Measurements from ENCODE around the gene ARID1B. TPM values are rescaled to one million over a fixed set of nuclear protein-coding genes. Genes with fewer than 3 reads are reported as not detected.

Gene ARID1B
- total RNA-seq, 4 donors from 2014 or later: 87.1 to 194 (median 115) TPM

- in situ Hi-C loops (cut with MboI; ENCODE audit: low pct_ligation_motif_present in 1 of 4, low pct_unique_long_range_greater_than_20kb in 1 of 4, low sequenced_read_pairs in 3 of 4) (no loop called here), intact Hi-C loops (cut with DNase I; ENCODE audit: low total_unique reads) (no loop called here)
- no peak overlapping the region for H3K27ac ChIP-seq
- no peaks in the 10 kb centered on the region for H3K9me3 ChIP-seq
- H3K36me3 ChIP-seq: no peaks in the 10 kb centered on the region
- H3K27me3 ChIP-seq: no peaks in the 10 kb centered on the region
- DNase-seq: no peak
- WGBS, 2 donors (ENCODE audit: low coverage in 1 of 2): 42 to 63% methylated on average over 6 of the region's 6 CpGs
- peaks cover 0 to 17% (median 1%) of the 10 kb centered on the region in 4 donors for H3K4me1 ChIP-seq
- no peak overlapping the region for H3K4me3 ChIP-seq
- TF ChIP-seq POLR2A (IDR thresholded peaks at IDR 0.05) (no peak), EP300 (IDR thresholded peaks at IDR 0.05; ENCODE audit: low read depth) (no peak), POLR2AphosphoS5 (IDR thresholded peaks at IDR 0.05) (no peak), CTCF (IDR thresholded peaks at IDR 0.05) (no peak)
These were observed 24.5 kb downstream of the ARID1B start for GRCh38 chr6:156801712-156802111.

GRCh38 chr6:156803353-156803752 is 26.2 kb downstream of the ARID1B start:
- DNase-seq: no peak
- peaks cover 6 to 23% (median 8%) of the 10 kb centered on the region in 4 donors for H3K4me1 ChIP-seq
- TF ChIP-seq CTCF (IDR thresholded peaks at IDR 0.05) (no peak), EP300 (IDR thresholded peaks at IDR 0.05; ENCODE audit: low read depth) (no peak), POLR2AphosphoS5 (IDR thresholded peaks at IDR 0.05) (no peak), POLR2A (IDR thresholded peaks at IDR 0.05) (no peak)
- H3K27me3 ChIP-seq: no peaks in the 10 kb centered on the region
- 79 to 83% methylated on average over 2 of the region's 2 CpGs for WGBS, 2 donors (ENCODE audit: low coverage in 1 of 2)
- H3K36me3 ChIP-seq: no peaks in the 10 kb centered on the region
- intact Hi-C loops (cut with DNase I; ENCODE audit: low total_unique reads): no loop called here
- H3K9me3 ChIP-seq: no peaks in the 10 kb centered on the region
- H3K4me3 ChIP-seq: no peak overlapping the region
- in situ Hi-C loops (cut with MboI; ENCODE audit: low pct_ligation_motif_present in 1 of 4, low pct_unique_long_range_greater_than_20kb in 1 of 4, low sequenced_read_pairs in 3 of 4): no loop called here
- H3K27ac ChIP-seq: no peak overlapping the region

GRCh38 chr6:156804402-156804801 is 27.2 kb downstream of the ARID1B start:
- WGBS, 2 donors (ENCODE audit: low coverage in 1 of 2): 85% methylated on average over 4 of the region's 4 CpGs; no CpG with 5 or more reads in 1 of the 2 donors
- Histone ChIP-seq H3K36me3 (no peaks in the 10 kb centered on the region), H3K4me1 (peaks cover 8 to 34% (median 11%) of the 10 kb centered on the region in 4 donors), H3K4me3 (no peak overlapping the region), H3K27me3 (no peaks in the 10 kb centered on the region), H3K9me3 (no peaks in the 10 kb centered on the region), H3K27ac (no peak overlapping the region)
- intact Hi-C loops (cut with DNase I; ENCODE audit: low total_unique reads) (no loop called here), in situ Hi-C loops (cut with MboI; ENCODE audit: low pct_ligation_motif_present in 1 of 4, low pct_unique_long_range_greater_than_20kb in 1 of 4, low sequenced_read_pairs in 3 of 4) (no loop called here)
- no peak for TF ChIP-seq CTCF (IDR thresholded peaks at IDR 0.05)
- TF ChIP-seq POLR2A (IDR thresholded peaks at IDR 0.05): no peak
- TF ChIP-seq EP300 (IDR thresholded peaks at IDR 0.05; ENCODE audit: low read depth): no peak
- no peak for TF ChIP-seq POLR2AphosphoS5 (IDR thresholded peaks at IDR 0.05)
- no peak for DNase-seq

- 94 to 95% methylated on average over 4 of the region's 4 CpGs for WGBS, 2 donors (ENCODE audit: low coverage in 1 of 2)
- DNase-seq: no peak
These were observed 29.0 kb downstream of the ARID1B start for GRCh38 chr6:156806155-156806554.

More at GRCh38 chr6:156806155-156806554, 29.0 kb downstream of the ARID1B start:
- no peak overlapping the region for H3K27ac ChIP-seq
- intact Hi-C loops (cut with DNase I; ENCODE audit: low total_unique reads): no loop called here
- no peak overlapping the region for H3K4me3 ChIP-seq
- H3K36me3 ChIP-seq: no peaks in the 10 kb centered on the region
- H3K4me1 ChIP-seq: peaks cover 8 to 43% (median 12%) of the 10 kb centered on the region in 4 donors
- no peaks in the 10 kb centered on the region for H3K9me3 ChIP-seq
- no peak for TF ChIP-seq EP300 (IDR thresholded peaks at IDR 0.05; ENCODE audit: low read depth)
- no peak for TF ChIP-seq POLR2AphosphoS5 (IDR thresholded peaks at IDR 0.05)
- no peak for TF ChIP-seq CTCF (IDR thresholded peaks at IDR 0.05)
- no peak for TF ChIP-seq POLR2A (IDR thresholded peaks at IDR 0.05)
- in situ Hi-C loops (cut with MboI; ENCODE audit: low pct_ligation_motif_present in 1 of 4, low pct_unique_long_range_greater_than_20kb in 1 of 4, low sequenced_read_pairs in 3 of 4): no loop called here
- H3K27me3 ChIP-seq: no peaks in the 10 kb centered on the region

Measured in transverse colon (tissue), 4 donors.